Upper lobe of left lung (tissue), 6 donors: ENCODE measurements around the gene EGFR. TPM values are rescaled to one million over a fixed set of nuclear protein-coding genes. Genes with fewer than 3 reads are reported as not detected.

Source experiments
- ATAC-seq, 2 donors: fragments of 200-7000 bp; cut with Tn5 transposase; one replicate each; pipeline ENCODE4 v1.9.1; 2022; ENCODE audit warnings: mild to moderate bottlenecking in 2 of 2, moderate library complexity in 2 of 2; ENCODE audit not compliant: low FRiP score in 2 of 2
- DNase-seq, 2 donors: peaks; one replicate each; pipeline ENCODE4 v3.0.0-alpha.2; 2019 to 2020
- H3K27ac ChIP-seq, 4 donors: fragments of 200-600 bp; sonication (generic); one replicate each; pipeline ENCODE4 v1.5.1; 2016 to 2019
- H3K27me3 ChIP-seq, 4 donors: fragments of 200-600 bp; sonication (generic); one replicate each; pipeline ENCODE4 v1.5.1; 2017 to 2019
- H3K36me3 ChIP-seq, 4 donors: fragments of 200-600 bp; sonication (generic); one replicate each; pipeline ENCODE4 v1.5.1; 2016 to 2019
- H3K4me1 ChIP-seq, 4 donors: fragments of 200-600 bp; sonication (generic); one replicate each; pipeline ENCODE4 v1.5.1; 2018 to 2019
- H3K4me3 ChIP-seq, 4 donors: fragments of 200-600 bp; sonication (generic); one replicate each; pipeline ENCODE4 v1.5.1; 2017 to 2019; ENCODE audit warnings: mild to moderate bottlenecking in 2 of 4, moderate library complexity in 1 of 4
- H3K9me3 ChIP-seq, 4 donors: fragments of 200-600 bp; sonication (generic); one replicate each; pipeline ENCODE4 v1.5.1; 2018 to 2019
- EP300 ChIP-seq, 4 donors: sonication (generic); formaldehyde crosslinking; IDR thresholded peaks; one replicate each; pipeline ENCODE4 v1.5.1; 2017; ENCODE audit warnings: antibody characterized with exemption in 4 of 4, control low read depth in 2 of 4
- POLR2A ChIP-seq, 4 donors: fragments of 450-650 bp; IDR thresholded peaks; one replicate each; pipeline ENCODE4 v1.5.1; 2016 to 2017; ENCODE audit warnings: antibody characterized with exemption in 4 of 4, mild to moderate bottlenecking in 2 of 4
- POLR2AphosphoS5 ChIP-seq, 2 donors: sonication (generic); formaldehyde crosslinking; IDR thresholded peaks; one replicate each; pipeline ENCODE4 v1.5.1; 2017; ENCODE audit warnings: antibody characterized with exemption in 2 of 2
- WGBS, 2 donors: methylation state at CpG; one replicate each; pipeline ENCODE4 v1.1.5; 2017 to 2018; 5-methylcytosine and 5-hydroxymethylcytosine counted together
- total RNA-seq, 6 donors: library from RNA; depleted of rRNA in 4 of 6; stranded (reverse); fragments of >200 nt in 4 of 6; gene quantifications; one replicate each; pipeline versions ENCODE4 v1.1.0 to v1.2.1, GENCODE V29; 2016 to 2021
- TF ChIP-seq, protein P1 (sequence below), 6 experiments: fragments of 450-650 bp in 4 of 6; fragments of 200-600 bp in 2 of 6; sonication (generic) in 2 of 6; IDR thresholded peaks; one replicate each; pipeline ENCODE4 v1.5.1; 2016 to 2019; ENCODE audit warnings: antibody characterized with exemption in 6 of 6
- donor health status: DM: no; HTN: no; CAD: no; lungs with moderate emphysema.
- donor health status: DM: no; HTN: yes; CAD: no; lungs with severe emphysema.

The EGFR gene
- total RNA-seq, 6 donors from 2014 or later = 58.7 to 110 (median 93.2) TPM

DNA sequence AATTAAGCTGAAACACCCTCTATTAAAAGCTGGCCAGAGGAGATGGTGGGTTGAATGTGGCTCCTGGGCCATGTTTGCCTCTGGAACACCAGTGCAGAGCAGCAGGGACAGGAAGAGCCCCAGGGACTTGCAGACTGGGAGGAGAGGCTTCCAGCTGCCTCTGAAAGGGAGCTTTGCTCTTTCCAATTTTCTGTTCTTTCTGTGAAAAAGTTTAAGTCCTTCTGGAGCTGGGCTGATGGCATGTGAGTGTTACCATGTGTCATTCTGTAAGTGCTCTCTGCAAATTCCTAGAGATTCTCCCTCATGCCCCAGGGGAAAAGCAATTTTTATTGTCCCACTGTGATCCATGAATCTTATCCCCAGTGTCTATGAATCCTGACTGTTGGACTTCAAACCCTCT, 233.6 kb downstream of the EGFR start:
- H3K36me3 ChIP-seq = no peaks in the 10 kb centered on the region
- H3K27me3 ChIP-seq = peaks cover 0 to 5% (median 0%) of the 10 kb centered on the region in 4 donors
- no peak overlapping the region for H3K4me3 ChIP-seq
- DNase-seq (no peak), ATAC-seq (no peak)
- H3K27ac ChIP-seq = no peak overlapping the region
- peaks cover 14 to 17% (median 17%) of the 10 kb centered on the region in 4 donors for H3K4me1 ChIP-seq
- no peaks in the 10 kb centered on the region for H3K9me3 ChIP-seq
- TF ChIP-seq, protein P1, sequence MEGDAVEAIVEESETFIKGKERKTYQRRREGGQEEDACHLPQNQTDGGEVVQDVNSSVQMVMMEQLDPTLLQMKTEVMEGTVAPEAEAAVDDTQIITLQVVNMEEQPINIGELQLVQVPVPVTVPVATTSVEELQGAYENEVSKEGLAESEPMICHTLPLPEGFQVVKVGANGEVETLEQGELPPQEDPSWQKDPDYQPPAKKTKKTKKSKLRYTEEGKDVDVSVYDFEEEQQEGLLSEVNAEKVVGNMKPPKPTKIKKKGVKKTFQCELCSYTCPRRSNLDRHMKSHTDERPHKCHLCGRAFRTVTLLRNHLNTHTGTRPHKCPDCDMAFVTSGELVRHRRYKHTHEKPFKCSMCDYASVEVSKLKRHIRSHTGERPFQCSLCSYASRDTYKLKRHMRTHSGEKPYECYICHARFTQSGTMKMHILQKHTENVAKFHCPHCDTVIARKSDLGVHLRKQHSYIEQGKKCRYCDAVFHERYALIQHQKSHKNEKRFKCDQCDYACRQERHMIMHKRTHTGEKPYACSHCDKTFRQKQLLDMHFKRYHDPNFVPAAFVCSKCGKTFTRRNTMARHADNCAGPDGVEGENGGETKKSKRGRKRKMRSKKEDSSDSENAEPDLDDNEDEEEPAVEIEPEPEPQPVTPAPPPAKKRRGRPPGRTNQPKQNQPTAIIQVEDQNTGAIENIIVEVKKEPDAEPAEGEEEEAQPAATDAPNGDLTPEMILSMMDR (IDR thresholded peaks at IDR 0.05) = no peak
- TF ChIP-seq EP300 (IDR thresholded peaks at IDR 0.05) (no peak), POLR2AphosphoS5 (IDR thresholded peaks at IDR 0.05) (no peak), POLR2A (IDR thresholded peaks at IDR 0.05) (no peak)

DNA sequence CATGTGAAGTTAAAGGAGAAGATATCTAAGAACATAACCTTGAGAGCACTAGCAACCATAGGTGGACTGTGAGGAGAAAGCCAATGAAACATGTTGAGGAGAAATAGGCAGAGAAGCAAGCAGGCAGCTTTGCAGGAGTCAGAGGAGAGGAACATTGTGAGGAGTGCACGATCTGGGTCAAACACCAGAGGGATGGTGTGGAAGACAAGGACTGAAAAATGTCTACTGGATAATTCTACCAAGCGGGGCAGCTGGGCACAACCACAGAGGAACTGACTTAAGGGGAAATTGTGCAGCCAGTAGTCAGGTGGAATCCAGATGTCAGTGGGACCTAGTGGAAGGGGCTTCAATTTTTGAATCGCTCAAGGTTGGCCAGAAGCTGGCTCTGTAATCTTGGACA, 234.4 kb downstream of the EGFR start:
- Histone ChIP-seq H3K4me3 (no peak overlapping the region), H3K4me1 (peaks cover 14 to 17% (median 17%) of the 10 kb centered on the region in 4 donors), H3K27ac (no peak overlapping the region), H3K27me3 (peaks cover 0 to 5% (median 0%) of the 10 kb centered on the region in 4 donors), H3K36me3 (no peaks in the 10 kb centered on the region), H3K9me3 (no peaks in the 10 kb centered on the region)
- 86 to 92% methylated on average over 3 of the region's 3 CpGs for WGBS, 2 donors
- TF ChIP-seq EP300 (IDR thresholded peaks at IDR 0.05) (no peak), POLR2A (IDR thresholded peaks at IDR 0.05) (no peak), POLR2AphosphoS5 (IDR thresholded peaks at IDR 0.05) (no peak)
- TF ChIP-seq, protein P1 (IDR thresholded peaks at IDR 0.05) = no peak
- no peak for DNase-seq
- no peak for ATAC-seq

DNA sequence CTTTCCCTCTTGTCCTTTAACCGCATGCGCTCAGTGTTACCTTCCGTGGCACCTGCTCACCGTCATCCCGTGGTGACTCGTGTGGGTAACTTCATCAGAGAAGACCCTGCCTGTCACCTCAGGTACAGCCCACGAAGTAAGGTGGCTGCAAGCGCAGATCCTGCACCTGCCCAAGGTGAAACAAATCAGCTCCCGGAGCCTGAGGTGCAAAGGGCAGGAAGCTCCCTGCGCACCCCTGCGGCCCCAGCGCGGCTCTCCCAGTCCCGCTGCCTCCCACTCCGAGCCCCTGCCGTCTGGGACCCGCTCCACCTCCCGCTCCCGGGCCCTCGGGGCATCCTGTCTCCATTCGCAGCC, 235.4 kb downstream of the EGFR start:
- Histone ChIP-seq H3K36me3 (no peaks in the 10 kb centered on the region), H3K9me3 (no peaks in the 10 kb centered on the region), H3K4me3 (peak overlapping the region; percentile 39 to 66 (median 56)), H3K4me1 (peaks cover 14 to 17% (median 17%) of the 10 kb centered on the region in 4 donors), H3K27me3 (peaks cover 0 to 5% (median 0%) of the 10 kb centered on the region in 4 donors), H3K27ac (peak overlapping the region in 1 of 4 donors; percentile 74)
- WGBS, 2 donors = 31 to 86% methylated on average over 6 to 21 of the region's 21 CpGs
- TF ChIP-seq EP300 (IDR thresholded peaks at IDR 0.05) (no peak), POLR2AphosphoS5 (IDR thresholded peaks at IDR 0.05) (no peak)
- TF ChIP-seq, protein P1 (IDR thresholded peaks at IDR 0.05) = no peak
- ATAC-seq (peak in 1 of 2 donors; percentile 5), DNase-seq (no peak)

DNA sequence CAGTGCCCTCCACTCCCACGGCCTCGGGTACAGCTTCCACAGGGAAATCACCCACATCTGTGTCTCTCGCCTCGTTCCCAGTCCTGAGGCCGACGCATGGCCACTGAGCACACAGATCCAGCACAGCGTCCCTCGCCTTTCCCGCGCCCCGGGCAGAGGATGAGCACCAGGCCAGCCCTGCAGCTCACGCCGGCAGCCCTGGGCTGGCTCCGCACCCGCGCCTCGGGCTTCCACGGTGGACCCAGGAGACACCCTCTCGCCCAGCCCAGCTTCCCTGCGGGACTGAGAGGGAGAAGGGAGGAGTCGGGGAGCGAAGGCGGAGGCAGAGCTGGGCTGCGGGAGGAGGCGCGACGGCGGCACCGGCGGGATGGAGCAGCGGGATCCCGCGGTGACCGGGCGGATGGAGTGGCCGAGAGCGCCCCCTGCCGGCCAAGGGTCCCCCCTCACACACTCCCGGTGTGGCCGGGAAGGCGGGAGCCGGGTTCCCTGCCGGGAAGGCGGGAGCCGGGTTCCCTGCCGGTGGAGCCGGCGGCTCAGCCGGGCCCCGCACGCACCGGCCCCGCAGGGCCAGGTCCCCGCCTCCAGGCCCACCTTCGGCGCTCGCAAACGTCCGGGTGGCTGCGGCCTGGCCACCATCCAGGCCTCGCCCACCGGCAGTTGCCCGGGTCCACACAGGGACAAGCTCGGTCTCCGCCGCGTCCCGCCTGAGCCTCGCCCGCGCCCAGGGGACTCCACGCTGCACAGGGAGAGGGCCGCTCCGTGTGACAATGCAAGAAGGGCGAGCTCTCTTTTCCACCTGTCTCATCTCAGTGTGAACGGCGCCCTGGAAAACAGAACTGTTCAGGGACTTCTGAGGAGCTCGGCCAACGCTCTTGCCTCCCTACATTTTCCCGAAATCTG, 236.0 kb downstream of the EGFR start:
- H3K4me1 ChIP-seq = peaks cover 14 to 17% (median 17%) of the 10 kb centered on the region in 4 donors
- ATAC-seq = peak; percentile 93 to 97
- 1 to 2% methylated on average over 20 to 29 of the region's 80 CpGs for WGBS, 2 donors
- no peaks in the 10 kb centered on the region for H3K36me3 ChIP-seq
- peak overlapping the region in 2 of 4 donors; percentile 7 to 74 for H3K27ac ChIP-seq
- H3K9me3 ChIP-seq = no peaks in the 10 kb centered on the region
- H3K4me3 ChIP-seq = peak overlapping the region; percentile 39 to 66 (median 56)
- no peak for TF ChIP-seq EP300 (IDR thresholded peaks at IDR 0.05)
- TF ChIP-seq, protein P1 (IDR thresholded peaks at IDR 0.05) = peak; percentile 77 to 99 (median 97)
- peak; percentile 83 to 98 for DNase-seq
- H3K27me3 ChIP-seq = peaks cover 0 to 5% (median 0%) of the 10 kb centered on the region in 4 donors
